ENCODE data around the gene LENG1.

LENG1 gene

GRCh38 chr19:54109651-54110050 lies 49.9 kb downstream of the LENG1 start:
- no peak for DNase-seq (ENCODE audit: low spot score)

GRCh38 chr19:54108496-54108895 lies 51.0 kb downstream of the LENG1 start:
- no peak for DNase-seq (ENCODE audit: low spot score)

GRCh38 chr19:54107876-54108490 lies 51.5 kb downstream of the LENG1 start:
- no peak for DNase-seq (ENCODE audit: low spot score)

GRCh38 chr19:54106716-54107115 lies 52.8 kb downstream of the LENG1 start:
- DNase-seq (ENCODE audit: low spot score) = no peak

- DNase-seq (ENCODE audit: low spot score) = no peak
Measured at GRCh38 chr19:54105796-54106195, 53.7 kb downstream of the LENG1 start.

Measured in HuH-7 (cell line).